Mucosa of descending colon (tissue), 3 donors: ENCODE results near the gene KCNQ5. TPM values are rescaled to one million over a fixed set of nuclear protein-coding genes. Genes with fewer than 3 reads are reported as not detected.

Source experiments
- ATAC-seq: fragments of 200-7000 bp; cut with Tn5 transposase; one replicate; pipeline ENCODE4 v1.9.1; 2020; ENCODE audit warnings: mild to moderate bottlenecking, moderate library complexity
- DNase-seq, 3 donors: peaks; one replicate each; pipeline ENCODE4 v3.0.0-alpha.2; 2020
- H3K36me3 ChIP-seq: fragments of 200-600 bp; one replicate; pipeline ENCODE4 v1.8.0; 2021; ENCODE audit warnings: low read depth, mild to moderate bottlenecking
- H3K4me1 ChIP-seq: fragments of 200-600 bp; one replicate; pipeline ENCODE4 v1.8.0; 2021; ENCODE audit warnings: low read depth, mild to moderate bottlenecking
- H3K4me3 ChIP-seq: fragments of 200-600 bp; one replicate; pipeline ENCODE4 v1.8.0; 2021; ENCODE audit warnings: mild to moderate bottlenecking
- H3K9me3 ChIP-seq: fragments of 200-600 bp; one replicate; pipeline ENCODE4 v1.8.0; 2021; ENCODE audit warnings: mild to moderate bottlenecking
- intact Hi-C, 2 donors: fragments of 100-400 bp; cut with DNase I in 1 of 2; cut with micrococcal nuclease in 1 of 2; formaldehyde crosslinking; loops; one replicate each; pipeline versions ENCODE4 v1.11.0 to v1.11.1; 2022; cut with DNase I, micrococcal nuclease
- total RNA-seq, 3 donors: library from RNA; stranded (reverse); fragmentation: NEBNext Ultra II Directional in 2 of 3; extraction: Animal tissue kit (Norgen Biotek cat#: 25700) in 2 of 3; gene quantifications; one replicate each; pipeline versions ENCODE4 v1.2.1 to v1.2.4, GENCODE V29; 2021 to 2023
- TF ChIP-seq, protein P1 (sequence below): fragments of 200-600 bp; IDR thresholded peaks from one replicate; pipeline ENCODE4 v1.8.0; 2022; ENCODE audit warnings: antibody characterized with exemption, mild to moderate bottlenecking
- donor health status: DM: no; HTN: no; CAD: no; lungs with moderate emphysema.
- donor health status: DM: no; HTN: no; CAD: no.
- donor health status: DM: no; HTN: yes; CAD: no.

Gene KCNQ5
- total RNA-seq, 3 donors from 2014 or later, result 0.14 to 2.3 (median 0.17) TPM

DNA sequence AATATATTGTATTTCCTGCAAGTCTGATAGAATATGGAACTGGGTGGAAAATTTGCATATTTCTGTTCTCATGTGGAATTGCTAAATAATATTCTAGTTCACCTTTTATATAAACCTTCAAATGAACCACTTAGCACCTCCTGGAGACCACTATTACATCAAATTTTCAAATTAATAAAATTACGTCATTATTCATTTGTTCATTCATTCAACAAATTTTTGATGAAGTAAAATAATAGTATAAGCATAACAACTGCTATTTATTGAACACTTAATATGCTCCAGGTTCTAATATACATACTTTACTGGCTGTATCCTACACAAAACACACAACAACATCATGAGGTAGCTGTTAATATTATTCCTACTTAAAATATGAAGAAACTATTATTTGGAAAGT lies 215.1 kb downstream of the KCNQ5 start:
- Histone ChIP-seq H3K9me3 (no peaks in the 10 kb centered on the region), H3K36me3 (no peaks in the 10 kb centered on the region), H3K4me3 (no peak overlapping the region), H3K4me1 (no peaks in the 10 kb centered on the region)
- intact Hi-C loops, result no loop called here
- TF ChIP-seq, protein P1, sequence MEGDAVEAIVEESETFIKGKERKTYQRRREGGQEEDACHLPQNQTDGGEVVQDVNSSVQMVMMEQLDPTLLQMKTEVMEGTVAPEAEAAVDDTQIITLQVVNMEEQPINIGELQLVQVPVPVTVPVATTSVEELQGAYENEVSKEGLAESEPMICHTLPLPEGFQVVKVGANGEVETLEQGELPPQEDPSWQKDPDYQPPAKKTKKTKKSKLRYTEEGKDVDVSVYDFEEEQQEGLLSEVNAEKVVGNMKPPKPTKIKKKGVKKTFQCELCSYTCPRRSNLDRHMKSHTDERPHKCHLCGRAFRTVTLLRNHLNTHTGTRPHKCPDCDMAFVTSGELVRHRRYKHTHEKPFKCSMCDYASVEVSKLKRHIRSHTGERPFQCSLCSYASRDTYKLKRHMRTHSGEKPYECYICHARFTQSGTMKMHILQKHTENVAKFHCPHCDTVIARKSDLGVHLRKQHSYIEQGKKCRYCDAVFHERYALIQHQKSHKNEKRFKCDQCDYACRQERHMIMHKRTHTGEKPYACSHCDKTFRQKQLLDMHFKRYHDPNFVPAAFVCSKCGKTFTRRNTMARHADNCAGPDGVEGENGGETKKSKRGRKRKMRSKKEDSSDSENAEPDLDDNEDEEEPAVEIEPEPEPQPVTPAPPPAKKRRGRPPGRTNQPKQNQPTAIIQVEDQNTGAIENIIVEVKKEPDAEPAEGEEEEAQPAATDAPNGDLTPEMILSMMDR, result no peak
- ATAC-seq (no peak), DNase-seq (no peak)

DNA sequence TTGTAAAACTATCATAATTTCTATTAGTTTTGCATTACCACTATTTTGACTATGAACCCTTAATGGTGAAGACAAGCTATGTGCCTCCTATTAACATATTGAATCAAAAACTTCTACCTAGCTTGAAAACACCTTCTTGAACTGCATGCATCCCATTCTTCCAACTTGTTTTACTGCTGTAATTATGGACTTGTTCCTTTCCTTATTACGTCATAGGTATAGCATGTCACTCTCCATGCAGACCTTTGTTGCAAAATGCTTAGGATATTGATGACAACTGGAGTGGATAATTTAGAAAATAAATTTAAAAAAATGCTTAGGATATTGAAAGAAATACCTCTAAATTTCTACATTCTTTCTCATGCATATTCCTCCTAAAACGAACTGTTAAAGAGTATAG lies 219.3 kb downstream of the KCNQ5 start:
- intact Hi-C loops, result no loop called here
- Histone ChIP-seq H3K4me1 (no peaks in the 10 kb centered on the region), H3K36me3 (no peaks in the 10 kb centered on the region), H3K4me3 (no peak overlapping the region), H3K9me3 (no peaks in the 10 kb centered on the region)
- DNase-seq (no peak), ATAC-seq (no peak)
- TF ChIP-seq, protein P1, result no peak

DNA sequence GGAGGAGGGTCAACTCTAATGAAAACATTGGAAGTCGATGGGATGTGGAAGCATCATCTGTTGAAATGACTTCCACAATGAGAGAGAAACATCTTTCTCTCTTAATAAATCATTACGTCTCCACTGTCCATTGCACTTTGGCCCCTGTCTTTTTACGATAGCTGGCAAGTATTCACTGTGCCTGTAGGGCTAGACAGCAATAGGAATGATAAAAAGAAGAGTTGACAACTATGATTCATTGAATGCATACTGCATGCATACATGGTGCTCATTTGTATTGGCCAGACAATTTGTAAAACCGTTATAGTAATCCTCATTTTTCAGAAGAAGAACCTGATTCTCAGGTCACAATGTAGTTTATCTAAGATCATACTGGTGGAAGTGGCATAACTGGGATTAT lies 220.3 kb downstream of the KCNQ5 start:
- Histone ChIP-seq H3K9me3 (no peaks in the 10 kb centered on the region), H3K4me1 (no peaks in the 10 kb centered on the region), H3K36me3 (no peaks in the 10 kb centered on the region), H3K4me3 (no peak overlapping the region)
- TF ChIP-seq, protein P1, result no peak
- intact Hi-C loops, result no loop called here
- ATAC-seq, result no peak
- no peak for DNase-seq

DNA sequence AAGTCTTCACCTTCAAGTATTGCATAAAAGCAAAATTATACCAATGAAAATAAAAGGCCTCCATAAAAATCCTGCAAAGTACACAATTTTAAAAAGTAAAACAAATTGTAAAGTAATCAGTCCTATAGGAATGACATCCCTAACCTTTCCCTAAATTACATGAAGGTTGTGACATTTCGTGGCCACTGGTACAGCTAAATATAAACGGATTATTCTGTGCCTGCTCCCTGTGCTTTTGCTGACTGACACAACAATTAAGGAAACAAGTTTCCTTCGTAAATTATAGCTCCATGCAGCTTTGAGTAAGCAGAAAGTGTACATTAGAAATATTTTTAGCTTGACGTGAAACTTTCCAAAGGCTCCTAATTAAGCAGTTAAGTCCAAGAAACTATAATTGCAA lies 222.8 kb downstream of the KCNQ5 start:
- ATAC-seq (no peak), DNase-seq (no peak)
- TF ChIP-seq, protein P1, result no peak
- Histone ChIP-seq H3K36me3 (no peaks in the 10 kb centered on the region), H3K4me3 (no peak overlapping the region), H3K9me3 (no peaks in the 10 kb centered on the region), H3K4me1 (no peaks in the 10 kb centered on the region)
- intact Hi-C loops, result no loop called here

DNA sequence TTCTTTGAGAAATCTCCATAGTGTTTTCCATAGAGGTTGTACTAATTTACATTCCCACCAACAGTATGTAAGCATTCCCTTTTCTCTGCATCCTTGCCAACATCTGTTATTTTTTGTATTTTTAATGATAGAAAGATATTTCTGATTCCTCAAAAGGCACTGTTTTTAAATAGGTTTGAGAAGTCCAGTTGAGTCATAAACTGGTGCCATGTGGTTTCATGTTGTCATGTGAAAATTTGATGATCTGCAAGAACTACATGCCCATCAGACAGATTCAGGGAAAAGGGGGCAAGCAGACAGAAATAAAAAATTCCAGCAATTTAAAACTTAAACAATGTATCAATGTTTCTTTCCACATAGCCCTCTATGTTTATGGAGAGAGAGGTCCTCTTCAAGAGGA lies 227.5 kb downstream of the KCNQ5 start:
- H3K9me3 ChIP-seq, result no peaks in the 10 kb centered on the region
- no peaks in the 10 kb centered on the region for H3K36me3 ChIP-seq
- no peaks in the 10 kb centered on the region for H3K4me1 ChIP-seq
- ATAC-seq (no peak), DNase-seq (no peak)
- TF ChIP-seq, protein P1, result no peak
- no peak overlapping the region for H3K4me3 ChIP-seq
- intact Hi-C loops, result no loop called here

DNA sequence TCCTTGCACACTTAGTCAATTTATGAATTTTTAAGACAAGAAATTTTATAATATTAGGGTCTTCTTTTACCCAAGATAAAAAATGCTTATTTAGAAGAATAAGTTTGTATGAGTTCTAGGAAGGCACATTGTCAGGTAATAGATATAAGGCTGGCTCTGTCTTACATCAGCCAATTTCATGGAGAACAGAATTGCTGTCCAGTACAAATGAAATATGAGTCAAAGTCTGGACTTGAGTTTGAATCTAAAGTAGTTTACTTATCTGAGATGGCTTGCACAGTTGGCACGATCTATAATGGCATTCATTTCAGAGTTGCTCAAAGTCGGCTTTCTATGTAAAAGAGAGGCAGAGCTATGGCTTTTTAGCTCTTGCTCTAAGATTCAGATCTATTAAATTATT lies 228.2 kb downstream of the KCNQ5 start:
- no peaks in the 10 kb centered on the region for H3K4me1 ChIP-seq
- H3K36me3 ChIP-seq, result no peaks in the 10 kb centered on the region
- DNase-seq (no peak), ATAC-seq (no peak)
- TF ChIP-seq, protein P1, result no peak
- H3K9me3 ChIP-seq, result no peaks in the 10 kb centered on the region
- intact Hi-C loops, result no loop called here
- no peak overlapping the region for H3K4me3 ChIP-seq
